ENCODE data around the gene UHRF2. TPM values are rescaled to one million over a fixed set of nuclear protein-coding genes. Genes with fewer than 3 reads are reported as not detected.

Gene UHRF2
- total RNA-seq, 6 donors from 2014 or later: 30.4 to 110 (median 36.1) TPM

DNA sequence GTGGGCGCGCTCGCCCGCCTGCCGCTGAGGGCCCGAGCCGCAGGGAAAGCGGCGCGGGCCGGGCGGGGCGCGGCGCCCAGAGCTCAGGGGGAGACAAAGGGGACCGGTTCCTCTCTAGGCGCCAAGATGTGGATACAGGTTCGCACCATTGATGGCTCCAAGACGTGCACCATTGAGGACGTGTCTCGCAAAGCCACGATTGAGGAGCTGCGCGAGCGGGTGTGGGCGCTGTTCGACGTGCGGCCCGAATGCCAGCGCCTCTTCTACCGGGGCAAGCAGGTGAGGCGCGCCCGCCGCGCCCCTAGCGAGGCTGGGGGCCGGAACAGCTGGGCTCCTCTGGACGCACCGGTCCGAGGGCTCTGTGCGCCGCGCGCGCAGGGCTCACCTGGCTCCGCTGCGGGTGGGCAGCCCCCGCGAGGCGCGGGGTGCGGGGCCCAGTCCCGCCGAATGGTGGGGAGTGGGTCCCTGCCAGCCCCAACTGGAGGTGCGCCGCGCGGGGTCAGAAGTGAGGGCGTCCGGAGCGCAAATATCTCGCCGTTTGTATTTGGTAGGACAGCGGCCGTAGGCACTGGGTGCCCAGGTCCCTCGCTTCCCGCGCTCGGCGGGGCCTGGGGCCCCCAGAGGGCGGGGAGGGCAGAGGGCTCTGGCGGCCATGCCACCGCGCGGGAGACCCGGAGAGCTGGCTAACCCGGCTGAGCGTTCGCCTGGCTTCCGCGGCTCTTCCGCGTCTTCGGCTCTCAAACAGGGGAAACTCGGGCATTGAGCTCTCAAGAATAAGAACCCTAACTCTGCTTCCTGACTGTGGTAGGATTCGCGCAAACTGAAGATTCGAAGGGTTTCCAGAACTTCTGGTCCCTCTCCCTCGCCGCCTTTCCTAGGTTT lies 607 bp downstream of the UHRF2 start:
- ATAC-seq (ENCODE audit: low FRiP score in 2 of 2): peak; percentile 17 to 36
- Histone ChIP-seq H3K27me3 (no peaks in the 10 kb centered on the region), H3K4me1 (peaks cover 27 to 35% (median 28%) of the 10 kb centered on the region in 4 donors)

DNA sequence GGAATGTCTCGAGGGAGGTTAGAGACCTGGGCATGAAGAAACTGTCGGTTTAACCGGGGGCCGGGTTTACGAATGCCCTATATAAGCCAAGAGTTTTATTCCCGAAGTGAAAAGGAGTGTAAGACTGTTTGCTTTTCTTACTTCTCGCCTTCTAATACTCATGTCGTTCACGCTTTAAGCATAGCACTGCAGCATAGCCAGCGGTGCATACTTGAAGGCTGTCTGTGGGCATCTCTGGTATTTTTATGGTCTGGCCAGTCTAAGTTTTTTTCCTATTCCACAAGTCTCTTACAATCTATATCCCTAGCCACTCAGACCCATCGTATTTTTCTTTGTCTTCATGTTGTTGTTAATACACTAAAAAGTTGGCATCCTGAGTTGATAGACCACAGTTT lies 1.2 kb downstream of the UHRF2 start:
- ATAC-seq (ENCODE audit: low FRiP score in 2 of 2) (no peak), DNase-seq (no peak)
- no peaks in the 10 kb centered on the region for H3K27me3 ChIP-seq
- peaks cover 0 to 3% (median 0%) of the 10 kb centered on the region in 4 donors for H3K36me3 ChIP-seq
- peak overlapping the region; percentile 94 to 99 (median 98) for H3K4me3 ChIP-seq
- WGBS, 2 donors: 0 to 1% methylated on average over 11 of the region's 11 CpGs
- H3K9me3 ChIP-seq: no peaks in the 10 kb centered on the region
- peak overlapping the region; percentile 85 to 93 (median 90) for H3K27ac ChIP-seq
- TF ChIP-seq, protein P1, sequence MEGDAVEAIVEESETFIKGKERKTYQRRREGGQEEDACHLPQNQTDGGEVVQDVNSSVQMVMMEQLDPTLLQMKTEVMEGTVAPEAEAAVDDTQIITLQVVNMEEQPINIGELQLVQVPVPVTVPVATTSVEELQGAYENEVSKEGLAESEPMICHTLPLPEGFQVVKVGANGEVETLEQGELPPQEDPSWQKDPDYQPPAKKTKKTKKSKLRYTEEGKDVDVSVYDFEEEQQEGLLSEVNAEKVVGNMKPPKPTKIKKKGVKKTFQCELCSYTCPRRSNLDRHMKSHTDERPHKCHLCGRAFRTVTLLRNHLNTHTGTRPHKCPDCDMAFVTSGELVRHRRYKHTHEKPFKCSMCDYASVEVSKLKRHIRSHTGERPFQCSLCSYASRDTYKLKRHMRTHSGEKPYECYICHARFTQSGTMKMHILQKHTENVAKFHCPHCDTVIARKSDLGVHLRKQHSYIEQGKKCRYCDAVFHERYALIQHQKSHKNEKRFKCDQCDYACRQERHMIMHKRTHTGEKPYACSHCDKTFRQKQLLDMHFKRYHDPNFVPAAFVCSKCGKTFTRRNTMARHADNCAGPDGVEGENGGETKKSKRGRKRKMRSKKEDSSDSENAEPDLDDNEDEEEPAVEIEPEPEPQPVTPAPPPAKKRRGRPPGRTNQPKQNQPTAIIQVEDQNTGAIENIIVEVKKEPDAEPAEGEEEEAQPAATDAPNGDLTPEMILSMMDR (IDR thresholded peaks at IDR 0.05): no peak
- H3K4me1 ChIP-seq: peaks cover 28 to 35% (median 32%) of the 10 kb centered on the region in 4 donors

More for the DNA sequence above, 607 bp downstream of the UHRF2 start:
- DNase-seq: peak; percentile 25 to 92
- Histone ChIP-seq H3K36me3 (peaks cover 0 to 3% (median 0%) of the 10 kb centered on the region in 4 donors), H3K9me3 (no peaks in the 10 kb centered on the region), H3K27ac (peak overlapping the region; percentile 85 to 93 (median 90)), H3K4me3 (peak overlapping the region; percentile 94 to 99 (median 98))
- WGBS, 2 donors: 0 to 1% methylated on average over 7 to 60 of the region's 92 CpGs
- no peak for TF ChIP-seq POLR2A (IDR thresholded peaks at IDR 0.05)
- TF ChIP-seq, protein P1 (IDR thresholded peaks at IDR 0.05): no peak
- TF ChIP-seq EP300 (IDR thresholded peaks at IDR 0.05): no peak
- TF ChIP-seq POLR2AphosphoS5 (IDR thresholded peaks at IDR 0.05): no peak

DNA sequence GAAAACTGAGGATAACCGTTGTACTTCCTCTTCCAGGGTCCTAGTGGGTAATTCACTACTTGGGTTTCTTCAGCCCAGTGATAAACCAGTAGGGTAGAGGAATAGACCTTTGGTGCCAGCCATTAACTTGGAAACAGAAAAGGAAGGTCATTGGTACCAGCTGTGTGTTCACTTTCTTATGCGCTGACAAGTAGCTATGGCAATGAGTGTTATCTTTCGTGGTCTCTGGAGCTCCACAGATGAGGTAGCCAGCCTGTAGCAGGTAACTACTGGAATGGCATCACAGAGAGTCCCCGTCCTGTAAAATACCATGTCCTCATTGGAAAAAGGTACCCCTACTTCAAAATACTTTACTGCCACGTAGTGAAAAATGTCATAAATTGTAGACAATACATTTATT lies 2.3 kb downstream of the UHRF2 start:
- H3K27ac ChIP-seq: no peak overlapping the region
- H3K36me3 ChIP-seq: peaks cover 0 to 3% (median 0%) of the 10 kb centered on the region in 4 donors
- TF ChIP-seq POLR2AphosphoS5 (IDR thresholded peaks at IDR 0.05) (no peak), EP300 (IDR thresholded peaks at IDR 0.05) (no peak), POLR2A (IDR thresholded peaks at IDR 0.05) (no peak)
- TF ChIP-seq, protein P1 (IDR thresholded peaks at IDR 0.05): no peak
- no peaks in the 10 kb centered on the region for H3K27me3 ChIP-seq
- 58 to 69% methylated on average over 5 of the region's 5 CpGs for WGBS, 2 donors
- no peaks in the 10 kb centered on the region for H3K9me3 ChIP-seq
- ATAC-seq (ENCODE audit: low FRiP score in 2 of 2) (no peak), DNase-seq (no peak)
- peak overlapping the region in 1 of 4 donors; percentile 98 for H3K4me3 ChIP-seq
- peaks cover 28 to 35% (median 32%) of the 10 kb centered on the region in 4 donors for H3K4me1 ChIP-seq

DNA sequence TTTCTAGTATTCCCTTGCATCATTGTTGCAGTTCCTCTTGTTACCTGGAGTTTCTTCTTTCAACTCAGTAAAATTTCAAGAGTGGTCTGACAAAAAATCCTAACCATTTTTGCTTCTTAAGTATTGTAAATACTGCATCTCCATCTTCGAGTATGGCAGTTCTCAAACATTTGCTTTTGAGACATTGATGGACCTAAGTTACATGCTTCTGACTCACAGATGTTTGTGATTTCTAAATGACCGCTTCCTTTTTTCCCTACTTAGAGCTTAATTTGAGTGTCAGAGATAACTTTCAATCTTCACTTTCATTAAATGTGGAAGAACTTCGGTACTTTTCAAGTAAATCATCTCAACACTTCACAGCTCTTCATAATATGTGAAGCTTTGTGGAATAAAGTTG lies 4.2 kb downstream of the UHRF2 start:
- 51 to 56% methylated on average over 3 of the region's 3 CpGs for WGBS, 2 donors
- Histone ChIP-seq H3K36me3 (peaks cover 0 to 16% (median 0%) of the 10 kb centered on the region in 4 donors), H3K9me3 (no peaks in the 10 kb centered on the region), H3K4me3 (no peak overlapping the region), H3K27me3 (no peaks in the 10 kb centered on the region), H3K4me1 (peaks cover 24 to 33% (median 31%) of the 10 kb centered on the region in 4 donors), H3K27ac (no peak overlapping the region)
- TF ChIP-seq, protein P1 (IDR thresholded peaks at IDR 0.05): no peak
- TF ChIP-seq POLR2AphosphoS5 (IDR thresholded peaks at IDR 0.05): no peak
- TF ChIP-seq EP300 (IDR thresholded peaks at IDR 0.05): no peak
- no peak for TF ChIP-seq POLR2A (IDR thresholded peaks at IDR 0.05)
- ATAC-seq (ENCODE audit: low FRiP score in 2 of 2): no peak
- no peak for DNase-seq

Data from upper lobe of left lung (tissue), 6 donors.